ENCODE results near the gene CEP78.

The CEP78 gene

DNA sequence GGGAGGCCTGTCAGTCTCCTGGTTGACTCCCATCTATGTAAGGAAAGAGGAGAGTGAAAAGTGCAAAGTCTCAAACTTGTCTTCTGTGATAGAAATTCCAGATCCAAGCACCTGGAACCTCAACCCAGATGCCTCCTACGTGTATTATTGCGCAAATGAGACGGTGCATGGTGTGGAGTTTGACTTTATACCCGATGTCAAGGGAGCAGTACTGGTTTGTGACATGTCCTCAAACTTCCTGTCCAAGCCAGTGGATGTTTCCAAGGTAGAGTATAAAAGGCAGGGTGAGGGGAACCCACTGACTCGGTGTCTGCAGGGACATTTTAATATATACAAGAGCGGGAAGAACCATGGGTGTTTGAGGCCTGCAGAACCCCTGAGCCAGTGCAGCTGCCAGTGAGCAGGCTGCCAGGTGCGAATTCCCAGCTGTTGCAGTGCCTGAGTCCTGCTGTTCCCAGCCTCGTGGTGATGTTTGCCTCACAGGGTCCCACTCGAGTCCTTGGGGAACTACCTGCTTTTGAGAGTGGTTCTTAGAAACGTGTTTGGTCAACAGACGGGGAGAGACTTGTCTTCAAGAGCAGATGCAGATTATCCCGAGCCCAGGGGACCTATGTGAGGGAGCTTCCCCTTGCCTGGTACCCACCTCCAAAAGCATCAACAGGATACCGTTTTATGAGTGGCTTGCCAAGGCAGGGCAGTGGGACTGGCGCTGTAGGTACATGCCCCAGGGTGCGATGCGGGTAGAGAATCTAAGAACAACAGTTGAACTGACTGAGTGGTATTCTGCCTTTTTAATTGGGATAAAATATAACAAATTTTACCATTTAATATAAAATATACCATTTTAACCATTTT is 70.6 kb downstream of the CEP78 start:
- DNase-seq (ENCODE audit: low read depth in 1 of 2, low spot score in 1 of 2) = no peak

DNA sequence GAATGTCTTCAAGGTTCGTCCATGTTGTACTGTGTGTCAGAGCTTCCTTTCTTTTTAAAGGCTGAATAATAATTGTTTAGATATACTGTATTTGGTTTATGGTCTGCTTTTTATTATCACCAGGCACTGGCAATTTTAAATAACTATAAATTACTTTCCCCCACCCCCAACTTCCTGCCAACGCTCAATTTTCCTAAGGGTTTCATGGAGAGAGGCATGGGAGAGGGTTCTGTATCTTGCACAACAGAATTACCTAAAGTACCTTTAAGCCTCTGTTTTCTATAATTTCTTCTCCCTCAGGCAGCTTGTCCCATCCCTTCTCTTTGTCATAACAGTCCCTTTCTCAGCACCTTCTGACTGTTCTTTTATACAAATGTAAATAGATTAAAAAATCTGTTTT is 71.5 kb downstream of the CEP78 start:
- DNase-seq (ENCODE audit: low read depth in 1 of 2, low spot score in 1 of 2) = no peak

- DNase-seq (ENCODE audit: low read depth in 1 of 2, low spot score in 1 of 2) = no peak
Observed at GRCh38 chr9:78309066-78309465, 73.2 kb downstream of the CEP78 start.

GRCh38 chr9:78311075-78311474 is 75.2 kb downstream of the CEP78 start:
- DNase-seq (ENCODE audit: low read depth in 1 of 2, low spot score in 1 of 2) = no peak

GRCh38 chr9:78311886-78312524 is 76.1 kb downstream of the CEP78 start:
- DNase-seq (ENCODE audit: low read depth in 1 of 2, low spot score in 1 of 2) = no peak

- no peak for DNase-seq (ENCODE audit: low read depth in 1 of 2, low spot score in 1 of 2)
Observed at GRCh38 chr9:78314550-78314949, 78.7 kb downstream of the CEP78 start.

- DNase-seq (ENCODE audit: low read depth in 1 of 2, low spot score in 1 of 2) = no peak
Observed at GRCh38 chr9:78314953-78315870, 79.3 kb downstream of the CEP78 start.

- DNase-seq (ENCODE audit: low read depth in 1 of 2, low spot score in 1 of 2) = no peak
Observed at GRCh38 chr9:78316166-78316892, 80.5 kb downstream of the CEP78 start.

DNA sequence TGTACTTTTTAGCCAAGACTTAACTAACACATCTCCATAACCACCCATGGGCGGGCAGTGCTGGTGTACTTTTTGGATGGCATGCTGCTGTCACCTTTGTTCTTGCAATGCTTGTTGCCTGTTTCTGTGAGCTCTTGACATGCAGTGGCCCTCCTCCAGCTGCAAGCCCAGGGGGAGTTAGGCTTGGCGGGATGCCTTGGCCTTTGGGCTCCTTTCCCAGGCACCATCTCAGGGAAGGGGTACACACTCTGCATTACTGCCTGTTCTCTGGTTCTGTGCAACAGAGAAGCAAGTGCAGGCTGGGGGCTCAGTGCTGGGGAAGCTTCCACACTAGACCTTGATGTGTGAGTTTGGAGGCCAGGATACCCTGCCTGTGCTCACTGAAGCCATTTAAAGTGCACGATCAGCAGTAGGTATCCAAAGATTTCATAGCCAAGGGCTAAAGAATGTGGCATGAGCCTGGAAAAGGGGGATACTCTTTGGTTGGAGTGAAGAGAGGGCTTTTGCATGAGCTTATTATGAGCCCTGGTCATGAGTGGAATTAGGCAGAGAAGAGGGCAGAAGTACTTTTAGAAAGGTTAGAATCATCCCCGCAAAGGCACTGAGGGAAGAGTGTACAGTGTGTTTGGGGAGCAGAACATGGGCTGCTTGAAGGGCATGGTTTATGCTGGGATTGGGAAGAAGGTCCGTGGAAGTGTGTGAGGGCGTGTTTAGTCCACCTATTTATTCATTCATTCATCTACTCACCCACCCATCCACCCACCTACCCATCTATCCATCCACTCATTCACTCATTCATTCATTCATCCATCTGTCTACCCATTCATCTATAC is 83.5 kb downstream of the CEP78 start:
- no peak for DNase-seq (ENCODE audit: low read depth in 1 of 2, low spot score in 1 of 2)

- DNase-seq (ENCODE audit: low read depth in 1 of 2, low spot score in 1 of 2) = no peak
Observed at GRCh38 chr9:78320030-78320693, 84.3 kb downstream of the CEP78 start.

DNA sequence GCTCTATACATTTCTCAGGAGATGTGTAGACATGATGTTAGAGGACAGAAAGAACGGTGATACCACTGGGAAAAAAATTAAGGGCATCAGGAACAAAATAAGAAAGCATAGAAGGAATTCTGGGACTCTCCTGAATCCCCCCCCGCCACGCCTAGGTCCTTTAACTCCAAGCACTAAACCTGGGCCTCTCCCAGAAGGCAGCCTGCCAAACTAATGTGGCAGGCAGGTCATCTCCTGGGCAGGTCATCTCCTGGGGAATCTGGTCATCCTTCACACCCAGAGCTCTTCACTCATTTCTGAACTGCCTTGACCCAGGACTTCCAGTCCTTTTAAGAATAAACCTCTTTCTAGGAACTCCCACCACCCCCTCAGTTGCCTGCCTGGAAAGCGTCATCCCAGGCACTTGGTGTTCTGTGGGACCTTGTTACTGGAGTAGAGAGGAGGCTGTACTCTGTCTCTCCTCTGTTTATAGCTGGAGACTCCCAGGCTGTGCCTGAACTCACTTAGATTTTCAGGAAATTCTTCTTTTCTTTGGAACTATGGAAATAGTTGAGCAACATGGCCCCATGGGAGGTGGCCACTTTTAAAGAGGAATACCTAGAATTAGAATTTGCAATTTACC is 85.1 kb downstream of the CEP78 start:
- DNase-seq (ENCODE audit: low read depth in 1 of 2, low spot score in 1 of 2) = no peak

- no peak for DNase-seq (ENCODE audit: low read depth in 1 of 2, low spot score in 1 of 2)
Observed at GRCh38 chr9:78321505-78321904, 85.6 kb downstream of the CEP78 start.

GRCh38 chr9:78324068-78324650 is 88.3 kb downstream of the CEP78 start:
- no peak for DNase-seq (ENCODE audit: low read depth in 1 of 2, low spot score in 1 of 2)

- no peak for DNase-seq (ENCODE audit: low read depth in 1 of 2, low spot score in 1 of 2)
Observed at GRCh38 chr9:78324682-78325081, 88.8 kb downstream of the CEP78 start.

- DNase-seq (ENCODE audit: low read depth in 1 of 2, low spot score in 1 of 2) = no peak
Observed at GRCh38 chr9:78325343-78325742, 89.5 kb downstream of the CEP78 start.

DNA sequence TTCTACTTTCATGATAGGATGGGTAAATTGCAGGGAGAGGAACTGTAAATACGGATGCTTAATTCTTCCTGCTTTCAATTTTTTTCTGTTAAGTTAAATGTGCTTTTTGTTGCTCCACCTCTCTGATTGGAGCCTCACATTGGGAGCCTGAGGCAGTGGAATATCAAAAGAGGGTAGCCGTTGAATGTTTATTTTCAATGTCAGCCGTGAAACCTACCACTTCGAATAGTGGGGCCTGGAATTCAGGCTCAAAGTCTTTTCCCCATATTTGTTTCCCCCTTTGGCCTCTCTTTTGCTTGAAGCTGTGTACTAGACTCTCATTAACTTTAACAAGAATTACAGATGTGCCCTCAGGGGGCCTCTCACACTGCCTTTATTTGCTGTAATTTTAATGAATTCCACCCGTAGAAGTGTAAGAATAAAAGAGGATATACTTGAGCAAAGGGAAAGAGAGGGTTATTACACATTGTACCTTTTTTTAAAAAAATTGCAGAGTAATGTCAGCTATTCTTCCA is 90.0 kb downstream of the CEP78 start:
- DNase-seq (ENCODE audit: low read depth in 1 of 2, low spot score in 1 of 2) = no peak

GRCh38 chr9:78326564-78326963 is 90.7 kb downstream of the CEP78 start:
- no peak for DNase-seq (ENCODE audit: low read depth in 1 of 2, low spot score in 1 of 2)
